Esophagus squamous epithelium (tissue), 5 donors: ENCODE data around the gene NCOR1. TPM values are rescaled to one million over a fixed set of nuclear protein-coding genes. Genes with fewer than 3 reads are reported as not detected.
"Not testable (repeated sequence)": the region's sequence is repeated elsewhere in the genome, so short reads cannot be mapped to it uniquely, and the experiment has no call there.

Experiments
- DNase-seq: peaks from one replicate; lab custom pipeline; 2025; lab: John Stamatoyannopoulos, UW
- H3K27ac ChIP-seq, 4 donors: fragments of 200-600 bp; sonication (generic); one replicate each; pipeline ENCODE4 v1.5.1; 2016 to 2019; ENCODE audit warnings: mild to moderate bottlenecking in 1 of 4
- H3K27me3 ChIP-seq, 4 donors: fragments of 200-600 bp; sonication (generic); 1 replicate in 3 of 4; 2 replicates in 1 of 4; pipeline versions ENCODE4 v1.5.1 to v1.6.0; 2017 to 2021; ENCODE audit warnings: antibody characterized with exemption in 1 of 4
- H3K36me3 ChIP-seq, 3 donors: fragments of 200-600 bp; sonication (generic); one replicate each; pipeline ENCODE4 v1.5.1; 2016 to 2019
- H3K4me1 ChIP-seq, 3 donors: fragments of 200-600 bp; sonication (generic); one replicate each; pipeline ENCODE4 v1.5.1; 2017 to 2019
- H3K4me3 ChIP-seq, 4 donors: fragments of 200-600 bp; sonication (generic); 1 replicate in 3 of 4; 2 replicates in 1 of 4; pipeline ENCODE4 v1.5.1; 2016 to 2019; ENCODE audit warnings: mild to moderate bottlenecking in 2 of 4, moderate library complexity in 1 of 4
- H3K9me3 ChIP-seq, 3 donors: fragments of 200-600 bp; sonication (generic); one replicate each; pipeline ENCODE4 v1.5.1; 2016 to 2019
- POLR2A ChIP-seq, 4 donors: fragments of 450-650 bp; IDR thresholded peaks; one replicate each; pipeline ENCODE4 v1.6.1; 2017; ENCODE audit warnings: antibody characterized with exemption in 4 of 4, mild to moderate bottlenecking in 4 of 4, moderate library complexity in 3 of 4
- WGBS, 2 donors: methylation state at CpG; one replicate each; pipeline ENCODE4 v1.1.5; 2018; 5-methylcytosine and 5-hydroxymethylcytosine counted together
- intact Hi-C: fragments of 100-400 bp; cut with DNase I; formaldehyde crosslinking; loops from one replicate; pipeline ENCODE4 v1.15.0; 2022
- total RNA-seq, 4 donors: library from RNA; depleted of rRNA; stranded (reverse); fragments of >200 nt; gene quantifications; one replicate each; pipeline ENCODE4 v1.1.0, GENCODE V29; 2016
- TF ChIP-seq, protein P1 (sequence below), 6 experiments: fragments of 450-650 bp in 4 of 6; fragments of 200-600 bp in 2 of 6; sonication (generic) in 2 of 6; IDR thresholded peaks; one replicate each; pipeline ENCODE4 v1.5.1; 2016 to 2019; ENCODE audit warnings: antibody characterized with exemption in 6 of 6, mild to moderate bottlenecking in 4 of 6, moderate library complexity in 4 of 6
- donor health status: DM: yes; HTN: yes; CAD: no.

The NCOR1 gene
- total RNA-seq, 4 donors from 2014 or later: 52.5 to 188 (median 76.8) TPM

DNA sequence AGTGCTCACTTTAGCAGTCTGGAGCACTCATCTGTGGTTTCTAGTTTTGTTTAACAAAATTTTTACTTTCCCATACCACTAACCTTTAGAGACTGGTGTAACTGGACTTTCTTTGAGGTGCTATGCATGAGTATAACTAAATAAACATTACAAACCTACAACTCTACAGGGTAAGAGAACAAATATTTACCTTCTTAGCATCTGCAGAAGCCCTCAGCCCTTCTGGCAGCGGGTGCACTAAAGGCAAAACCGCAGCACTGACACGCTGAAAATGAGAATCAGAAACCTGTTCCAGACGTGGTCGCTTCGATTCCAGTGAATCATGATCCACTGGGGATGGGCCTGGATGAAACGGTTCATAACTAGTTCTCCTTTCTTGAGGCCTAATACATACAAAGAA, 43.7 kb downstream of the NCOR1 start:
- Histone ChIP-seq H3K4me3 (no peak overlapping the region), H3K9me3 (no peaks in the 10 kb centered on the region), H3K27ac (no peak overlapping the region), H3K36me3 (peaks cover 0 to 66% (median 4%) of the 10 kb centered on the region in 3 donors), H3K4me1 (no peaks in the 10 kb centered on the region), H3K27me3 (no peaks in the 10 kb centered on the region)
- TF ChIP-seq, protein P1, sequence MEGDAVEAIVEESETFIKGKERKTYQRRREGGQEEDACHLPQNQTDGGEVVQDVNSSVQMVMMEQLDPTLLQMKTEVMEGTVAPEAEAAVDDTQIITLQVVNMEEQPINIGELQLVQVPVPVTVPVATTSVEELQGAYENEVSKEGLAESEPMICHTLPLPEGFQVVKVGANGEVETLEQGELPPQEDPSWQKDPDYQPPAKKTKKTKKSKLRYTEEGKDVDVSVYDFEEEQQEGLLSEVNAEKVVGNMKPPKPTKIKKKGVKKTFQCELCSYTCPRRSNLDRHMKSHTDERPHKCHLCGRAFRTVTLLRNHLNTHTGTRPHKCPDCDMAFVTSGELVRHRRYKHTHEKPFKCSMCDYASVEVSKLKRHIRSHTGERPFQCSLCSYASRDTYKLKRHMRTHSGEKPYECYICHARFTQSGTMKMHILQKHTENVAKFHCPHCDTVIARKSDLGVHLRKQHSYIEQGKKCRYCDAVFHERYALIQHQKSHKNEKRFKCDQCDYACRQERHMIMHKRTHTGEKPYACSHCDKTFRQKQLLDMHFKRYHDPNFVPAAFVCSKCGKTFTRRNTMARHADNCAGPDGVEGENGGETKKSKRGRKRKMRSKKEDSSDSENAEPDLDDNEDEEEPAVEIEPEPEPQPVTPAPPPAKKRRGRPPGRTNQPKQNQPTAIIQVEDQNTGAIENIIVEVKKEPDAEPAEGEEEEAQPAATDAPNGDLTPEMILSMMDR (IDR thresholded peaks at IDR 0.05): no peak
- TF ChIP-seq POLR2A (IDR thresholded peaks at IDR 0.05): no peak
- intact Hi-C loops: no loop called here
- WGBS, 2 donors: 68 to 73% methylated on average over 7 of the region's 7 CpGs
- DNase-seq: no peak

DNA sequence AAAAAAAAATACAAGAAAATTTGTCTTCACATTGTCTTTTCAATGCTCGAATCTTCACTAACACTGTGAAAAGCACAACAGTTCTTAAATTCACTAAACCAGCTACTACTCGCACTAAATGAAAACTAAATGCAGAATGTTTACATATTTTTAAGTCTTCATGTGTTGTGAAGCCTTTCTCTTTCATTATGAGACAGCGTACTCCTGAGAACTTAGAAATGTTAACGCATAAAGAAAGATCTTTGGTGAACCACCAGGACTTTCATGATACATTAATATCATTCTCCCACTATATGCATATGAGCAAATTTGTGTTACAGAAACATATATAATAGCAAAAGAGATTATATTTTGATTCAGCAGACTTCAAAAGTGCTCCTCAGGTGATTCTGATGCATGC, 48.6 kb downstream of the NCOR1 start:
- H3K4me1 ChIP-seq, H3K9me3 ChIP-seq, H3K27me3 ChIP-seq, H3K4me3 ChIP-seq, intact Hi-C loops, H3K27ac ChIP-seq, DNase-seq: not testable (repeated sequence)
- H3K36me3 ChIP-seq: peaks cover 0 to 83% (median 4%) of the 10 kb centered on the region in 3 donors
- 77 to 89% methylated on average over 4 of the region's 4 CpGs for WGBS, 2 donors

DNA sequence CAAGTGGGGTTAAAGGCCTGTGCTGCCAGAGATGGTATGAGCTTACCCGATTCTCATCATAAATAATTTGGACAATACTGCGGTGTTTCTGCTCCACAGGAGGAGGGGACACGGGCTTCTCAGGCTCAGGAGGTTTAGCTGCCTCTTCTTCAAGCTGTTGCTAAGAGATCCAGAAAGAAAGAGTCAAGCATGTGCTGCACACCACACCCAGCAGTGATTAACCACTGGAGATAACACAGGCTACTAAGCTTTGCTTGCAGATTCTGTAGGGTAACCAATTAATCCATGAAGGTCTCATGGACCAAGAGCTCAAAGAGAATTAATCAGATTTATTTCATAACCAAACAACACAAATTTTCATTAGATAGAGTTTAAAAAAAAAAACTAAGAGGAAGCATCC, 56.6 kb downstream of the NCOR1 start:
- H3K9me3 ChIP-seq: no peaks in the 10 kb centered on the region
- H3K27me3 ChIP-seq: no peaks in the 10 kb centered on the region
- no peak for TF ChIP-seq POLR2A (IDR thresholded peaks at IDR 0.05)
- TF ChIP-seq, protein P1 (IDR thresholded peaks at IDR 0.05): no peak
- H3K27ac ChIP-seq: no peak overlapping the region
- intact Hi-C loops: no loop called here
- no peak for DNase-seq
- H3K4me3 ChIP-seq: no peak overlapping the region
- peaks cover 0 to 5% (median 0%) of the 10 kb centered on the region in 3 donors for H3K4me1 ChIP-seq
- peaks cover 0 to 79% (median 0%) of the 10 kb centered on the region in 3 donors for H3K36me3 ChIP-seq
- WGBS, 2 donors: 83 to 94% methylated on average over 3 of the region's 3 CpGs

DNA sequence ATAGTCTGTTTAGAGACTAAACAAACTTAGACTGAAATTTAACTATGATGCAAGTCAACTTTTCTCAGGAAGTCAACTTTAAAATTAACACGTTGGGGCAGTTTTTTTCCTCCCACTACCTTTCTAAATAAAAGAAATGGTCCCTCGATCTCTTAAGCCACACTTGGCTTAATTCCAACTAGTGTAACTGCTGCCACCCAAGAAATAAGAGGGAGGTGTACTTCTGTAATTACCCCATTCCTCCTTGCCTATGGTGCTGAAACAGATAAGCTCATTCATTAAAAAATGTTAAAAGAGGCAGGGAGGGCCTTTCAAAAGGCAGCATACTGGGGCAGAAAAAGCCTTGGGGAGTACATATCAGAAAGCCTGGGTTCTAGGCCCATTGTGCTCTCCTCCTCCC, 59.8 kb downstream of the NCOR1 start:
- Histone ChIP-seq H3K9me3 (no peaks in the 10 kb centered on the region), H3K27ac (no peak overlapping the region), H3K4me3 (no peak overlapping the region), H3K27me3 (no peaks in the 10 kb centered on the region), H3K4me1 (peaks cover 0 to 5% (median 0%) of the 10 kb centered on the region in 3 donors), H3K36me3 (peaks cover 0 to 96% (median 0%) of the 10 kb centered on the region in 3 donors)
- WGBS, 2 donors: 30 to 31% methylated on average over 2 of the region's 2 CpGs
- TF ChIP-seq, protein P1 (IDR thresholded peaks at IDR 0.05): no peak
- TF ChIP-seq POLR2A (IDR thresholded peaks at IDR 0.05): no peak
- no peak for DNase-seq
- intact Hi-C loops: no loop called here

DNA sequence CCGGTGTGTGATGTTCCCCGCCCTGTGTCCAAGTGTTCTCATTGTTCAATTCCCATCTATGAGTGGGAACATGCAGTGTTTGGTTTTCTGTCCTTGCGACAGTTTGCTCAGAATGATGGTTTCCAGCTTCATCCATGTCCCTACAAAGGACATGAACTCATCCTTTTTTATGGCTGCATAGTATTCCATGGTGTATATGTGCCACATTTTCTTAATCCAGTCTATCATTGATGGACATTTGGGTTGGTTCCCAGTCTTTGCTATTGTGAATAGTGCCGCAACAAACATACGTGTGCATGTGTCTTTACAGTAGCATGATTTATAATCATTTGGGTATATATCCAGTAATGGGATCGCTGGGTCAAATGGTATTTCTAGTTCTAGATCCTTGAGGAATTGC, 63.0 kb downstream of the NCOR1 start:
- intact Hi-C loops, H3K27ac ChIP-seq, DNase-seq, H3K4me3 ChIP-seq, H3K4me1 ChIP-seq, H3K9me3 ChIP-seq, H3K27me3 ChIP-seq: not testable (repeated sequence)
- peaks cover 0 to 94% (median 0%) of the 10 kb centered on the region in 3 donors for H3K36me3 ChIP-seq
- 83 to 100% methylated on average over 6 of the region's 6 CpGs for WGBS, 2 donors

DNA sequence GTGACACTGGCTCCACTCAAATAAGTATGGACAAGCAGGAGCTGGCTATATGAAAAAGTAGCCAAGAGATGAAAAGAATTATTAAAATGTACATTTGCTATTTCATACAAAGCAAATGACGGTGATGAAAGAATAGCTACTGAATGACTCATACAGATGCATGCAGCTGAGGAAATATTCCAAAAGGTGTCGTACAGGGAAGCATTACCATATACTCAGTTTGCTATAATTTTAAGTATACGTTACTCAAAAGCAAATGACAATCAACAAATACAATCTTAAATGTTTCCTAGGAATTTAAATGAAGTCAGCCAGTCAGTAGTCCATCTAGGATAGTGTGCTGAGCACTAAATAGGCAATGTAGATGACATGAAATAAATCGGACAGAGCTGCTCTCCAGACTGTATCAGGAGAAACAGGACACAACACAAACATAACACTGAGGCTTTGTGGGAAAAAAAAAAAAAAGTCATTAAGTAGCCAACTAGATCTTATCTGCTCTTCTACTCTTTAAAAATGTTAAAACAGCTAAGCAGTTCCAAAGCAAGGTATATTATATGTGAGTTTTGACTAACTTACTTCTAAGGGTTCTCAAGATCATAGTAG, 65.0 kb downstream of the NCOR1 start:
- peaks cover 0 to 93% (median 4%) of the 10 kb centered on the region in 3 donors for H3K36me3 ChIP-seq

More for the DNA sequence above, 65.0 kb downstream of the NCOR1 start:
- WGBS, 2 donors: 46 to 68% methylated on average over 4 of the region's 4 CpGs
- no peak for DNase-seq
- TF ChIP-seq, protein P1 (IDR thresholded peaks at IDR 0.05): no peak
- TF ChIP-seq POLR2A (IDR thresholded peaks at IDR 0.05): no peak
- H3K4me1 ChIP-seq: no peaks in the 10 kb centered on the region
- H3K27me3 ChIP-seq: no peaks in the 10 kb centered on the region
- H3K4me3 ChIP-seq: no peak overlapping the region
- H3K27ac ChIP-seq: no peak overlapping the region
- intact Hi-C loops: no loop called here
- no peaks in the 10 kb centered on the region for H3K9me3 ChIP-seq
